Cardiac fibroblast (primary cell): ENCODE results near the gene GRM7.
"Not testable (repeated sequence)": the region's sequence is repeated elsewhere in the genome, so short reads cannot be mapped to it uniquely, and the experiment has no call there.

Experiments used
- DNase-seq, 2 donors: peaks; one replicate each; pipeline versions ENCODE4 v3.0.0 to v3.0.0-alpha.2; 2010; ENCODE audit warnings: low read depth in 2 of 2
- H3K4me3 ChIP-seq, 2 donors: replicated peaks in 1 of 2; 1 replicate in 1 of 2; 2 replicates in 1 of 2; pipeline ENCODE4 v1.5.1; 2011; ENCODE audit warnings: low read depth in 2 of 2, low read length in 2 of 2, mild to moderate bottlenecking in 2 of 2, moderate library complexity in 1 of 2
- CTCF ChIP-seq: IDR thresholded peaks from one replicate; pipeline ENCODE4 v1.5.1; 2011; ENCODE audit warnings: low read depth, mild to moderate bottlenecking, low read length, inconsistent platforms

GRM7 gene

GRCh38 chr3:6912240-6912639, 51.3 kb downstream of the GRM7 start:
- DNase-seq = no peak
- no peak for TF ChIP-seq CTCF
- no peak overlapping the region for H3K4me3 ChIP-seq

- TF ChIP-seq CTCF = no peak
Observed at GRCh38 chr3:6915898-6916297, 55.0 kb downstream of the GRM7 start.

GRCh38 chr3:6921066-6921465, 60.2 kb downstream of the GRM7 start:
- DNase-seq = no peak
- TF ChIP-seq CTCF = no peak

More at GRCh38 chr3:6915898-6916297, 55.0 kb downstream of the GRM7 start:
- DNase-seq = no peak
- no peak overlapping the region for H3K4me3 ChIP-seq

GRCh38 chr3:6921876-6922275, 61.0 kb downstream of the GRM7 start:
- no peak for TF ChIP-seq CTCF
- no peak overlapping the region for H3K4me3 ChIP-seq
- no peak for DNase-seq

More at GRCh38 chr3:6921066-6921465, 60.2 kb downstream of the GRM7 start:
- H3K4me3 ChIP-seq = no peak overlapping the region

GRCh38 chr3:6928064-6928463, 67.1 kb downstream of the GRM7 start:
- no peak overlapping the region for H3K4me3 ChIP-seq
- DNase-seq = no peak
- TF ChIP-seq CTCF = no peak

GRCh38 chr3:6929918-6930317, 69.0 kb downstream of the GRM7 start:
- DNase-seq = no peak
- TF ChIP-seq CTCF = no peak
- H3K4me3 ChIP-seq = no peak overlapping the region

GRCh38 chr3:6935418-6935817, 74.5 kb downstream of the GRM7 start:
- peak; percentile 1 for DNase-seq
- H3K4me3 ChIP-seq = not testable (repeated sequence)
- peak; percentile 22 for TF ChIP-seq CTCF
